Effector CD8-positive, alpha-beta T cell (primary cell): ENCODE measurements around the gene PAIP2B.

Experiments used
- DNase-seq: peaks from one replicate; lab custom pipeline; 2025; lab: John Stamatoyannopoulos, UW

The PAIP2B gene

GRCh38 chr2:71153585-71154224 lies 73.2 kb downstream of the PAIP2B start:
- no peak for DNase-seq

GRCh38 chr2:71151620-71152019 lies 75.3 kb downstream of the PAIP2B start:
- DNase-seq: no peak

GRCh38 chr2:71150082-71150816 lies 76.7 kb downstream of the PAIP2B start:
- no peak for DNase-seq

GRCh38 chr2:71148506-71149063 lies 78.3 kb downstream of the PAIP2B start:
- DNase-seq: no peak

- no peak for DNase-seq
These were observed 83.1 kb downstream of the PAIP2B start for GRCh38 chr2:71143782-71144181.

- no peak for DNase-seq
These were observed 90.7 kb downstream of the PAIP2B start for GRCh38 chr2:71136174-71136573.

GRCh38 chr2:71133603-71134002 lies 93.3 kb downstream of the PAIP2B start:
- no peak for DNase-seq
